GM06990 (cell line): ENCODE measurements around the gene EFNB2.
A peak's percentile ranks its signal among the peaks of the same experiment; 100 is the strongest.

ENCODE experiments used
- DNase-seq: peaks from one replicate; pipeline ENCODE4 v3.0.0-alpha.2; 2011; ENCODE audit not compliant: insufficient read length; ENCODE audit errors: extremely low read depth
- H3K27me3 ChIP-seq: replicated peaks from 2 replicates; pipeline ENCODE4 v1.6.0; 2011; ENCODE audit warnings: low read length; ENCODE audit not compliant: control insufficient read depth, insufficient read depth
- H3K36me3 ChIP-seq: 2 replicates; pipeline ENCODE4 v1.5.1; 2011; ENCODE audit warnings: low read length; ENCODE audit not compliant: control insufficient read depth, insufficient read depth
- H3K4me3 ChIP-seq: replicated peaks from 2 replicates; pipeline ENCODE4 v1.5.1; 2011; ENCODE audit warnings: low read depth, mild to moderate bottlenecking, control low read depth, low read length
- CTCF ChIP-seq: IDR thresholded peaks from 2 replicates; pipeline ENCODE4 v1.5.1; 2011; ENCODE audit warnings: low read length, control low read depth, mild to moderate bottlenecking, inconsistent platforms; ENCODE audit not compliant: insufficient read depth, poor library complexity, severe bottlenecking

Gene EFNB2

DNA sequence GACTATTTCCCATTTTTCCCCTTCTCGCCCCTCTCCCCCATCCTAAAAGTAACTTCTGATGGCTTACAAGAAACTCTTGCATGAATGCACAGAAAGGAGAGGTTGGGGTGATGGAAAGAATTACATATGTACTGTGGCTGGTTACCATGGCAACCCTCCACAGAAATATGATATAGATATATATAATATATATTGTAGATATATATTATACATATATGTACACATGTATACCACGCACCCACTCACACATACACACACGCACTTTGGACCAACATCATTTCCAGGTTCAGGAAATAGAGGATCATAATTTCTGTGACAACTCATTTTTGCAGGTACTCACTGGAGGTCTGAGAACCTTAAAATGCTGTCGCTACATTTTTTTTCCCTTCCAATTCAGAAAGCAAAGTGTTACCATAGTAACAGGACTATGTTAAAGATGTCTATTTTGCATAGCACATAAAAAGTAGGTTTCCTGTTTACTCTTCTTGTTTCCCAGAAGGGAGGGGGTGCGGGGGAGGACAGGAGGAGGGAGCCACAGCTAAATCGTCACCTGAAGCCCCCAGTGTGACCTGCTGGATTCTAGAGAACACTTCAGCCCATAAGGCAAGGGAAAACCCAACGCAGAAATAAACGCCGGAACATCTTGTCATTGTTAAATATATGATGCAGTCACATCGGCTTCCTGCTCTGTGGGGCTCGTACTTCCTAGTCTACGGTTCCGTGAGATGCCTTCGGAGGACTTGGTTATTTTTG lies 44.7 kb downstream of the EFNB2 start:
- no peaks in the 10 kb centered on the region for H3K27me3 ChIP-seq
- no peaks in the 10 kb centered on the region for H3K36me3 ChIP-seq
- no peak for TF ChIP-seq CTCF
- DNase-seq, result peak; percentile 24
- H3K4me3 ChIP-seq, result no peak overlapping the region

GRCh38 chr13:106489849-106490568 lies 45.5 kb downstream of the EFNB2 start:
- Histone ChIP-seq H3K27me3 (no peaks in the 10 kb centered on the region), H3K4me3 (no peak overlapping the region), H3K36me3 (no peaks in the 10 kb centered on the region)
- no peak for TF ChIP-seq CTCF
- no peak for DNase-seq

DNA sequence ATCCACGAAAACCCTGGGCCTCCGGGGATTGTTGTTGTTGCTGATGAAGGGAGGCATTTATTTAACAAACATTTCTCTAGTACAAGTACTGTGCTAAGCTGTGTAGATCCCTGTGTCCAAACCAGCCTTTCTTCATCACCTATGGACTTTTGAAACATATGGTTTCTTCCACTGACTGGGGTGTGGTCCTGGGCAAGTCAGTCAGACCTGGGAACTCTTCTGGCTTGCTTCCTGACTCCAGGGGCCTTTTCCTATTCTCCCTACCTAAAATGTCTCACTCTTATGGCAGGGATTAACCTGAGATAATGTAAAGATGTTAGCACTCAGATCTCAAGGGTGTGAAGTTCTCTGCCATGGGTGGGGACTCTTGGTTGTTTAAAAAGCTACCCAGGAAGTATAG lies 46.8 kb downstream of the EFNB2 start:
- no peak for TF ChIP-seq CTCF
- no peaks in the 10 kb centered on the region for H3K36me3 ChIP-seq
- H3K4me3 ChIP-seq, result no peak overlapping the region
- no peak for DNase-seq
- no peaks in the 10 kb centered on the region for H3K27me3 ChIP-seq

DNA sequence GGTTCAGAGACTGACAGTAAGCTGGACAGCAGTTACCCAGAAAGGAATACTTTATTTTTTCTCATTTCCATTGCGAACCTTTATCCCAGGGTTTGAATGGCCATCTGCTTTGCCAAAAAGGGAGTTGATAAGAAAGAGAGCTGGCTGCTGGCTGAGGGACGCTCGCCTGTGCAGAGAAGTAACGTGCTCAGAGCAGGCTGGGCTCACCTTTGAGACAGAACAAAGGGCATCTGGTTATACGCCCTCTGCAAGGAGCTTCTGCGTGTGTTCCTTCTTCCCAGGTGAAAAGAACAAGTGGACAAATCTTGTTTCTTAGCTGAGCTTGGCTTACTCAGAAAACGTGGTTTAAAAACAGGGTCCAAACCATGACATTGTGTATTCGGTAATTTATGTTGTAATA lies 47.4 kb downstream of the EFNB2 start:
- no peak for DNase-seq
- Histone ChIP-seq H3K36me3 (no peaks in the 10 kb centered on the region), H3K27me3 (no peaks in the 10 kb centered on the region)

DNA sequence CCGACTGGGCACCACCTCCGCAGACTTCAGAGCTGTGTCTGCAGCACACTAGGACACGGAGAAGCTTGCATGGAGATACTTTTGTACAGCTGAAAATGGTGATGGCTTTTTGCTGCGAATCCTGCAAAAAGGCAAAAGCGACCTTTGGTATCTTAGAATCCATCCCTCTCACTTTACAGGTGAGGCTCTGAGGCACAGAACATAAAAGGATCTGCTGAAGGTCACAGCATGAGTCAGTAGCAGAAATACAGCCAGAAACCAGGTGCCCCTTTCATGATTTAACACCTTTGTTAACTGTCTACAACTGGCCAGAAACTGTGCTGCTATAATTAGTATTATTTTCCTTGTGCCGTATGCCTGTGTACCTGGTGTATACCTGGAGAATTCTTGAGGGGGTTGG lies 48.3 kb downstream of the EFNB2 start:
- Histone ChIP-seq H3K36me3 (no peaks in the 10 kb centered on the region), H3K4me3 (no peak overlapping the region), H3K27me3 (no peaks in the 10 kb centered on the region)
- DNase-seq, result no peak
- TF ChIP-seq CTCF, result no peak

More for the DNA sequence above, 47.4 kb downstream of the EFNB2 start:
- no peak overlapping the region for H3K4me3 ChIP-seq
- TF ChIP-seq CTCF, result no peak
